ENCODE results near the gene CRIM1. TPM values are rescaled to one million over a fixed set of nuclear protein-coding genes. Genes with fewer than 3 reads are reported as not detected.

Gene CRIM1
- total and polyA plus RNA-seq, 4 donors = 24.3 to 119 (median 58.4) TPM

GRCh38 chr2:36520431-36520830 lies 164.9 kb downstream of the CRIM1 start:
- TF ChIP-seq CTCF (IDR thresholded peaks at IDR 0.05; ENCODE audit: control extremely low read depth, extremely low read depth) = no peak
- peaks cover 0 to 2% (median 0%) of the 10 kb centered on the region in 5 donors for H3K4me1 ChIP-seq (ENCODE audit: control insufficient read depth in 5 of 5, insufficient read depth in 5 of 5, low read length in 5 of 5)
- H3K4me3 ChIP-seq = no peak overlapping the region
- no peaks in the 10 kb centered on the region for H3K27me3 ChIP-seq (ENCODE audit: control insufficient read depth in 3 of 3, insufficient read depth in 3 of 3, low read length in 2 of 3)
- no peak for DNase-seq
- no peak for ATAC-seq (ENCODE audit: insufficient read depth, low FRiP score)
- 82 to 91% methylated on average over 4 of the region's 4 CpGs for WGBS, 2 donors
- H3K36me3 ChIP-seq (ENCODE audit: control insufficient read depth in 4 of 4, insufficient read depth in 4 of 4, low read length in 4 of 4) = peaks cover 19 to 38% (median 26%) of the 10 kb centered on the region in 4 donors
- H3K9me3 ChIP-seq (ENCODE audit: control insufficient read depth in 4 of 4, insufficient read depth in 3 of 4, low read length in 3 of 4) = no peaks in the 10 kb centered on the region
- no peak overlapping the region for H3K9ac ChIP-seq (ENCODE audit: insufficient read depth in 1 of 2, low read length in 2 of 2)
- H3K27ac ChIP-seq (ENCODE audit: low read depth in 1 of 2, low read length in 1 of 2) = no peak overlapping the region

GRCh38 chr2:36523153-36523552 lies 167.6 kb downstream of the CRIM1 start:
- TF ChIP-seq CTCF (IDR thresholded peaks at IDR 0.05; ENCODE audit: control extremely low read depth, extremely low read depth) = no peak
- 74 to 89% methylated on average over 4 of the region's 4 CpGs for WGBS, 2 donors
- H3K9ac ChIP-seq (ENCODE audit: insufficient read depth in 1 of 2, low read length in 2 of 2) = no peak overlapping the region
- H3K4me1 ChIP-seq (ENCODE audit: control insufficient read depth in 5 of 5, insufficient read depth in 5 of 5, low read length in 5 of 5) = peaks cover 0 to 2% (median 0%) of the 10 kb centered on the region in 5 donors
- no peak for DNase-seq
- no peak for ATAC-seq (ENCODE audit: insufficient read depth, low FRiP score)
- peaks cover 13 to 25% (median 17%) of the 10 kb centered on the region in 4 donors for H3K36me3 ChIP-seq (ENCODE audit: control insufficient read depth in 4 of 4, insufficient read depth in 4 of 4, low read length in 4 of 4)
- H3K9me3 ChIP-seq (ENCODE audit: control insufficient read depth in 4 of 4, insufficient read depth in 3 of 4, low read length in 3 of 4) = no peaks in the 10 kb centered on the region
- H3K27me3 ChIP-seq (ENCODE audit: control insufficient read depth in 3 of 3, insufficient read depth in 3 of 3, low read length in 2 of 3) = no peaks in the 10 kb centered on the region
- H3K4me3 ChIP-seq = no peak overlapping the region
- no peak overlapping the region for H3K27ac ChIP-seq (ENCODE audit: low read depth in 1 of 2, low read length in 1 of 2)

- Histone ChIP-seq H3K4me1 (ENCODE audit: control insufficient read depth in 5 of 5, insufficient read depth in 5 of 5, low read length in 5 of 5) (peaks cover 0 to 3% (median 0%) of the 10 kb centered on the region in 5 donors), H3K9ac (ENCODE audit: insufficient read depth in 1 of 2, low read length in 2 of 2) (no peak overlapping the region), H3K27ac (ENCODE audit: low read depth in 1 of 2, low read length in 1 of 2) (no peak overlapping the region), H3K4me3 (no peak overlapping the region), H3K27me3 (ENCODE audit: control insufficient read depth in 3 of 3, insufficient read depth in 3 of 3, low read length in 2 of 3) (no peaks in the 10 kb centered on the region), H3K36me3 (ENCODE audit: control insufficient read depth in 4 of 4, insufficient read depth in 4 of 4, low read length in 4 of 4) (peaks cover 6 to 21% (median 10%) of the 10 kb centered on the region in 4 donors), H3K9me3 (ENCODE audit: control insufficient read depth in 4 of 4, insufficient read depth in 3 of 4, low read length in 3 of 4) (no peaks in the 10 kb centered on the region)
- no peak for TF ChIP-seq CTCF (IDR thresholded peaks at IDR 0.05; ENCODE audit: control extremely low read depth, extremely low read depth)
- WGBS, 2 donors = 77 to 84% methylated on average over 5 of the region's 5 CpGs
- ATAC-seq (ENCODE audit: insufficient read depth, low FRiP score) = no peak
- DNase-seq = no peak
Observed at GRCh38 chr2:36525245-36525644, 169.7 kb downstream of the CRIM1 start.

DNA sequence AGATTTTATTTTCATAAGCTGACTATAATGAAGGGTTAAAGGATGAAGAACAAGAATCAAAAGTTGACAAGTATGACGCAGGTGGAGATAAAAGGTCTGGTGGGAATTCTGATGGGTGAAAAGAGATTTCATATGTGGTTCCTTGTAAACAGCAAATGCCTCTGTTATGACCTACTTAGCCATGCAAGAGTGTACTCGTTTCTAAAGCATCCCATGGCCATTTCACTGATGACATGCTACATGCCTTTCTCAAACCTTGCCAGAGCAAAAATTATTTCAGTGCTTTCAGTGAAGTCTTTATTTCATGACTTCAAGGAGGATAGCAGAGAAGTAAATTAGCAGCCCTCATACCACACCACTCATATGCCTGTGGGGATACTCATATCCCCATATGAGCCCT lies 170.6 kb downstream of the CRIM1 start:
- Histone ChIP-seq H3K4me3 (no peak overlapping the region), H3K4me1 (ENCODE audit: control insufficient read depth in 5 of 5, insufficient read depth in 5 of 5, low read length in 5 of 5) (peaks cover 0 to 3% (median 0%) of the 10 kb centered on the region in 5 donors), H3K9ac (ENCODE audit: insufficient read depth in 1 of 2, low read length in 2 of 2) (no peak overlapping the region), H3K27me3 (ENCODE audit: control insufficient read depth in 3 of 3, insufficient read depth in 3 of 3, low read length in 2 of 3) (no peaks in the 10 kb centered on the region), H3K27ac (ENCODE audit: low read depth in 1 of 2, low read length in 1 of 2) (peak overlapping the region in 1 of 2 donors; percentile 60), H3K9me3 (ENCODE audit: control insufficient read depth in 4 of 4, insufficient read depth in 3 of 4, low read length in 3 of 4) (no peaks in the 10 kb centered on the region), H3K36me3 (ENCODE audit: control insufficient read depth in 4 of 4, insufficient read depth in 4 of 4, low read length in 4 of 4) (peaks cover 0 to 14% (median 9%) of the 10 kb centered on the region in 4 donors)
- DNase-seq = no peak
- 79 to 87% methylated on average over 2 of the region's 2 CpGs for WGBS, 2 donors
- no peak for TF ChIP-seq CTCF (IDR thresholded peaks at IDR 0.05; ENCODE audit: control extremely low read depth, extremely low read depth)
- ATAC-seq (ENCODE audit: insufficient read depth, low FRiP score) = no peak

Measured in lung (tissue), 12 donors.